GM11168 (cell line): Measurements from ENCODE around the gene PLP1.

Experiments used
- in situ Hi-C: fragments of 300-500 bp; cut with MboI; formaldehyde crosslinking; loops from one replicate; pipeline ENCODE4 v1.12.0; 2022; ENCODE audit warnings: low sequenced_read_pairs; ENCODE audit not compliant: unreplicated experiment

PLP1 gene

DNA sequence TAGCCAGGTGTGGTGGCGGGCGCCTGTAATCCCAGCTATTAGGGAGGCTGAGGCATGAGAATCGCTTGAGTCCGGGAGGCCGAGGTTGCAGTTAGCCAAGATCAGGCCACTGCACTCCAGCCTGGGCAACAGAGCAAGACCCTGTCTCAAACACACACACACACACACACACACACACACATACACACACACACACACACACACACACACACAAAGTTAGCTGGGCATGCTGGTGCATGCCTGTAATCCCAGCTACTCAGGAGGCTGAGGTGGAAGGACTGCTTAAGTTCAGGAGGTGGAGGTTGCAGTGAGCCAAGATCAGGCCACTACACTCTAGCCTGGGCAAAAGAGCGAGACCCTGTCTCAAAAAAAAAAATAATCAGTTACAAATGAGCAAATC, 44.2 kb downstream of the PLP1 start:
- in situ Hi-C loops = loop anchor here (25.0 kb wide), 1 partner anchor 284 kb away; no protein-coding TSS in a partner anchor

DNA sequence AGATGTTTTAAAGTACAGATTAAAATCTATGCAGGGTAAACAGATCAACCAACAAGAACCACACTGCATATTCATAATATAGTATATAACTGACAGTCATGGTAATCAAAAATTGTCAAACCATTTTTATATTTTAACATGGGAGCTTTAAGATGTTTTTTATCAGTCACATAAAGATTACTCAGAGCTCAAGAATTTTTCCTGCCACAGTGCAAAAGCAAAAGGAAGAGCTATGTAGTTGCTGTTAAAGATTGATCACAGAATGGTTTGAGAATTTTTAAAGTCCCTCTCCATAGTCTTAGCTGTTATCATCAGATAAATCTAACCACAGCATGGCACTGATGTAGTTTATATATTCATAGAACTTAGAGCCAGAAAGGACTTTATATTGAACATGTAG, 47.0 kb downstream of the PLP1 start:
- in situ Hi-C loops = loop anchor here (25.0 kb wide), 1 partner anchor 286 kb away; no protein-coding TSS in a partner anchor

DNA sequence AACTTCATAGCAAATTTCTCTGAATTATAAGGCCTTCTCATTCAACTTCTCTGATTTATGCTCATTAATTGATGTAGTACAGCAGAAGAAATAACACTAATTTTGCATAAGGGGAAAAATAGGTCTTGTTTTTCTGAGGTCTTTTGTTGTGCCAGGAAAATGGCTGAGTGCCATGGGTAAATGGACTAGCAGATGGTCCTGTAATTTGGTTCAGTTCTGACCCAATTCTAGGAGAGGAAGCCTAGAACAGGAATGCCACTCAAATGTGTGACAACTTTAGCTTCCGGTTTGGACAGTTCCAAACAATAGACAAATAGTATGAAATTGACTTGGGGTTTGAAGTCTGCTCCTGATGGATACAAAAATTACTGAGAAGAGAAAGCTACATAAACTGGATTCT, 49.2 kb downstream of the PLP1 start:
- in situ Hi-C loops = loop anchor here (25.0 kb wide), 1 partner anchor 111 kb away; no protein-coding TSS in a partner anchor

DNA sequence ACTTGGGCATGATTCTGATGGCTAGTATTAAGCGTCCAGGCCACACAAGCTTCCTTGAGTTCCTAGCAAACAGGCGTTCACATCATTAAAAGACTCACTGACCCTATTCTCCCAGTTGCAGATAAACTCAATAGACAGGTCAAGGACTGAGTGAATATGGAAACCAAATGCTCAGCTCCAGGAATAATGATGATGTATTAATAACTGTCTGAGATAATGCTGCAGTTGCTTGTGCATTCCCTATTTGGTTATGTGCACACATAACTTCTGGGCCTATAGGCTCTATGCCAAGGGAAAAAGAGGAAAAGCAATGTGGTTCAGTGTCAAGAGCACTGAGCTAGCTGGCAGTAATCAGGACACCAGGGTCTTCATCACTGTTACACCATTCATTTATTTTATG, 51.9 kb downstream of the PLP1 start:
- in situ Hi-C loops = loop anchor here (25.0 kb wide), 1 partner anchor 109 kb away; no protein-coding TSS in a partner anchor

DNA sequence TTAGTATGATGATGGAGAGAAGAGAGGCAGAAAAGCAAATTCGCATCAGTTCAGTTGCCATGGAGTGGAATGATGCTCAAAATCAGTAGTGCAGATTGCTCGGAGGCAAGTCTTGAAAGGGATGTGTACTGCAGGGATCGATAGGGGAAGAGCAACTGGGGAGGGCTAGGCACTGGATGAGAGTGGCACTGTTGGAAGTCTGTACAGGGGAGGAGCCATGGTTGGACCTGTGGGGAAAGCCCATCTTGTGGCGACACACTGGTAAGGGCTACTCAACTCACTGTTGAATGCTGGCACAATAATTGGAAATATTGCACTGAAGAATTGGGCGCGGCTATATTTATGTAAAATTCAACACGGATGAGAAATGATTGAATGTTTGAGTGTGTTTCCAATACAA, 54.2 kb downstream of the PLP1 start:
- in situ Hi-C loops = loop anchor here (25.0 kb wide), 1 partner anchor 106 kb away; no protein-coding TSS in a partner anchor

DNA sequence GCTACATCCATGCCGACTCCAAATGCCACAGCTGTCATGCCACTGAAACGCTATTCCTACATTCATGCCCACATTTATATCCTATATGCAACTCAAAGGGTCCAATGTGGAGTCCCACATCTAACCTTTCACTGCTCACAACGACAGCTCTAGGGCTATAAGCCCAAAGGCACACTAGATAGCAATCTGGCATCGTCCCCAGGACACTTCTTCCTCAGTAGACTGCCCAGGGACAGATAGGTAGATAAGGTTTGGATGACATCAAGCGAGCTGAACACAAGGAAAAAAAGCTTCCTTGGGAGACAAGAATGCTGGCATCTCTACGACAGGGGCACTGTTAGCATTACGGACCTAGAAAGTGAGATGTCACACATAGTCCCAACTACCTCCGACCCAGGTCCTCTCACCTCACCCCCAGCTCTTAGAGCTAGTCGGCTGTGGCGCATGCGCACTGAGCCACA, 54.7 kb downstream of the PLP1 start:
- in situ Hi-C loops = loop anchor here (25.0 kb wide), 1 partner anchor 106 kb away; no protein-coding TSS in a partner anchor

DNA sequence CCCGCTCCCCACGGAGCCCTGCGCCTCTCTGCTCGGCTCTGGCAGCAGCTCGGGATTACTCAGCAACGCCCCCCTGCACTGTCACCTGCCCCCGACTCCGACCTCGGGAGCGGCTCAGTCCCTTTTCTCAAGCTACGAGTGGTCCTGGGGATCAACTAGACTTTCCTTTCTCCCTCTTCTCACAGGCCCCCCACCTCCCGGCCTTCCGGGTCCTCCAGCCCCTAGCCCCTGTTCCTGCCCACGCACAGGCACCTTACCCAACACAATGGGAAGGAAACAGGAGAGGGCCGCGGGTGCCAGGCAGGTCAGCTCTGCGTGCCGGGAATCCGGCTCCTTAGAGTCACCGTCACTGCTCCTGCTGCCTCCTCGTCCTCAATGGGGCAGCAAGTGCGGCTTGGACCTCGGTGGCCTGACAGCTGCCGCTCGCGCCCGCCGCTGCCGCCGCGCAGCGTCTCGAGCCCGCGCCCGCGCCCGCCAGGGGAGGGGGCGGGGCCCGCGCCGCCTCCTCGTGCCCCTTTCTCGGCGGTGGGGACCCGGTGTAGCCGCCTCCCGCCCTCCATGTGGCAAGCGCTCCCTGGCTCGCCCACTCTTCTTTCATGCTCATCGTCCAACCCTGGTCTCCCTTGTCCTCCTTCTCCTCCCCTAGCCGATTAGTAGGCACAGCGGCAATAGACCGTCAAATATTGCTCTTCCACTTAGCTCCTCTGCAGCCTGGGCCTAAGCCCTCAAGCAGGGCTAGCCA, 55.3 kb downstream of the PLP1 start, which contains the start of gene RAB9B:
RAB9B (minus strand) TSS at position 455 of the 742 bp plus-strand sequence. CDS start 6,473 bp downstream, outside the sequence.
- in situ Hi-C loops = loop anchor here (25.0 kb wide), 1 partner anchor 105 kb away; no protein-coding TSS in a partner anchor

DNA sequence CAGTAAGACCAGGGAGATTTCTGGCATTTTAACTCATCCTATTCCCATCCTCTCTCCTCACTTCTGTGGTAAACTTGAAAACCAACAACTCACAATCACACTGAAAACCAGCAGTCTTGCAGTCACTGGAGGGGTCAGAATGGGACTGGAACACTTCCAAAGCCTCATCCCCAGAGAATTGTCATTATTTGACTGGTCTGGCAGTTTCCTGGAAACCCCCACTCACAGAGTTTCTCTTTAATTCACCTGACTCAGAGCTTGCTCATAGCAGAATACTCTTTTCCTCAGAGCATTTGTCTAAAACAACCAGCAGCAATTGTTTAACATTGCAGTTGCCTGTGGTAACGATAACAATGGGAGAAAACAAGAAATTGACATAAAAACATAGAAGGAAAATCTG, 62.8 kb downstream of the PLP1 start:
- in situ Hi-C loops = loop anchor here (25.0 kb wide), 1 partner anchor 98 kb away; no protein-coding TSS in a partner anchor
